Skeletal muscle satellite cell (primary cell): ENCODE data around the gene USP13.

ENCODE experiments used
- H3K27me3 ChIP-seq: 2 replicates; pipeline ENCODE4 v1.7.0; 2013; ENCODE audit warnings: low read length; ENCODE audit not compliant: control insufficient read depth, insufficient read depth
- H3K36me3 ChIP-seq: 2 replicates; pipeline ENCODE4 v1.7.0; 2013; ENCODE audit warnings: mild to moderate bottlenecking, control low read depth, low read length; ENCODE audit not compliant: insufficient read depth
- H3K4me1 ChIP-seq: 2 replicates; pipeline ENCODE4 v1.7.0; 2013; ENCODE audit warnings: low read length; ENCODE audit not compliant: control insufficient read depth, insufficient read depth
- H3K4me2 ChIP-seq: 2 replicates; pipeline ENCODE4 v1.7.0; 2013; ENCODE audit warnings: mild to moderate bottlenecking, low read length
- H3K4me3 ChIP-seq: 2 replicates; pipeline ENCODE4 v1.7.0; 2013; ENCODE audit warnings: low read length
- H3K9ac ChIP-seq: 2 replicates; pipeline ENCODE4 v1.7.0; 2013; ENCODE audit warnings: mild to moderate bottlenecking, low read depth, low read length, moderate library complexity
- H3K9me3 ChIP-seq: replicated peaks from 2 replicates; pipeline ENCODE4 v1.7.0; 2013; ENCODE audit warnings: mild to moderate bottlenecking, control low read depth, low read length

USP13 gene

GRCh38 chr3:179726075-179726699 lies 73.3 kb downstream of the USP13 start:
- Histone ChIP-seq H3K27me3 (no peaks in the 10 kb centered on the region), H3K4me1 (no peaks in the 10 kb centered on the region), H3K36me3 (peaks cover 8% of the 10 kb centered on the region), H3K9me3 (no peaks in the 10 kb centered on the region), H3K9ac (no peak overlapping the region), H3K4me2 (no peak overlapping the region), H3K4me3 (no peak overlapping the region)

GRCh38 chr3:179729086-179729485 lies 76.2 kb downstream of the USP13 start:
- Histone ChIP-seq H3K4me3 (no peak overlapping the region), H3K27me3 (no peaks in the 10 kb centered on the region), H3K4me2 (no peak overlapping the region), H3K4me1 (no peaks in the 10 kb centered on the region), H3K9ac (no peak overlapping the region), H3K9me3 (no peaks in the 10 kb centered on the region), H3K36me3 (peaks cover 8% of the 10 kb centered on the region)

- H3K4me2 ChIP-seq: no peak overlapping the region
- no peaks in the 10 kb centered on the region for H3K9me3 ChIP-seq
- no peaks in the 10 kb centered on the region for H3K4me1 ChIP-seq
- H3K9ac ChIP-seq: no peak overlapping the region
- no peak overlapping the region for H3K4me3 ChIP-seq
- peaks cover 8% of the 10 kb centered on the region for H3K36me3 ChIP-seq
- no peaks in the 10 kb centered on the region for H3K27me3 ChIP-seq
Observed at GRCh38 chr3:179729981-179730380, 77.1 kb downstream of the USP13 start.

- no peak overlapping the region for H3K4me2 ChIP-seq
- no peaks in the 10 kb centered on the region for H3K4me1 ChIP-seq
- H3K9me3 ChIP-seq: no peaks in the 10 kb centered on the region
- no peak overlapping the region for H3K9ac ChIP-seq
- peaks cover 8% of the 10 kb centered on the region for H3K36me3 ChIP-seq
- no peak overlapping the region for H3K4me3 ChIP-seq
- H3K27me3 ChIP-seq: no peaks in the 10 kb centered on the region
Observed at GRCh38 chr3:179730506-179730905, 77.7 kb downstream of the USP13 start.

GRCh38 chr3:179731544-179731943 lies 78.7 kb downstream of the USP13 start:
- H3K27me3 ChIP-seq: no peaks in the 10 kb centered on the region
- no peak overlapping the region for H3K9ac ChIP-seq
- H3K4me1 ChIP-seq: no peaks in the 10 kb centered on the region
- no peak overlapping the region for H3K4me2 ChIP-seq
- no peaks in the 10 kb centered on the region for H3K9me3 ChIP-seq
- peaks cover 8% of the 10 kb centered on the region for H3K36me3 ChIP-seq
- H3K4me3 ChIP-seq: no peak overlapping the region

GRCh38 chr3:179732661-179733348 lies 80.0 kb downstream of the USP13 start:
- Histone ChIP-seq H3K9ac (no peak overlapping the region), H3K4me3 (no peak overlapping the region), H3K36me3 (peaks cover 16% of the 10 kb centered on the region), H3K9me3 (no peaks in the 10 kb centered on the region), H3K4me2 (no peak overlapping the region), H3K27me3 (no peaks in the 10 kb centered on the region), H3K4me1 (no peaks in the 10 kb centered on the region)

GRCh38 chr3:179733797-179734196 lies 81.0 kb downstream of the USP13 start:
- Histone ChIP-seq H3K4me1 (no peaks in the 10 kb centered on the region), H3K4me3 (no peak overlapping the region), H3K4me2 (no peak overlapping the region), H3K36me3 (peaks cover 20% of the 10 kb centered on the region), H3K9ac (no peak overlapping the region), H3K9me3 (no peaks in the 10 kb centered on the region), H3K27me3 (no peaks in the 10 kb centered on the region)

GRCh38 chr3:179734497-179735281 lies 81.8 kb downstream of the USP13 start:
- H3K36me3 ChIP-seq: peaks cover 20% of the 10 kb centered on the region
- no peak overlapping the region for H3K9ac ChIP-seq
- no peaks in the 10 kb centered on the region for H3K27me3 ChIP-seq
- H3K4me1 ChIP-seq: no peaks in the 10 kb centered on the region
- no peaks in the 10 kb centered on the region for H3K9me3 ChIP-seq
- no peak overlapping the region for H3K4me2 ChIP-seq
- no peak overlapping the region for H3K4me3 ChIP-seq

- H3K9me3 ChIP-seq: no peaks in the 10 kb centered on the region
- H3K4me3 ChIP-seq: no peak overlapping the region
- no peak overlapping the region for H3K9ac ChIP-seq
- H3K4me2 ChIP-seq: no peak overlapping the region
- no peaks in the 10 kb centered on the region for H3K27me3 ChIP-seq
- H3K36me3 ChIP-seq: peaks cover 22% of the 10 kb centered on the region
- no peaks in the 10 kb centered on the region for H3K4me1 ChIP-seq
Observed at GRCh38 chr3:179735321-179735720, 82.5 kb downstream of the USP13 start.

GRCh38 chr3:179738998-179739397 lies 86.2 kb downstream of the USP13 start:
- Histone ChIP-seq H3K9me3 (no peaks in the 10 kb centered on the region), H3K4me1 (no peaks in the 10 kb centered on the region), H3K4me2 (no peak overlapping the region), H3K4me3 (no peak overlapping the region), H3K9ac (no peak overlapping the region), H3K36me3 (peaks cover 32% of the 10 kb centered on the region), H3K27me3 (no peaks in the 10 kb centered on the region)

- Histone ChIP-seq H3K4me1 (no peaks in the 10 kb centered on the region), H3K4me2 (no peak overlapping the region), H3K9ac (no peak overlapping the region), H3K27me3 (no peaks in the 10 kb centered on the region), H3K36me3 (peaks cover 34% of the 10 kb centered on the region), H3K4me3 (no peak overlapping the region), H3K9me3 (no peaks in the 10 kb centered on the region)
Observed at GRCh38 chr3:179739816-179740594, 87.2 kb downstream of the USP13 start.
